ENCODE data around the gene PXMP4.

PXMP4 gene

GRCh38 chr20:33685328-33686099 is 34.6 kb downstream of the PXMP4 start (continued):
- TF ChIP-seq ZNF449 (tag by site-specific recombination; IDR thresholded peaks at IDR 0.05) (peak; percentile 56; the same call in 1 of the 2 replicates), ZBTB26 (tag by site-specific recombination; optimal IDR thresholded peaks at IDR 0.05) (peak; percentile 33), ZNF600 (tag by site-specific recombination; IDR thresholded peaks at IDR 0.05) (no peak), ZFHX2 (tag by site-specific recombination; conservative IDR thresholded peaks at IDR 0.05) (no peak), PRDM1 (tag by site-specific recombination; IDR thresholded peaks at IDR 0.05) (peak; percentile 43; the same call in 1 of the 2 replicates), ZNF248 (tag by site-specific recombination; IDR thresholded peaks at IDR 0.05) (no peak), KLF7 (tag by site-specific recombination; IDR thresholded peaks at IDR 0.05; ENCODE audit: borderline replicate concordance) (peak; percentile 58; the same call in 1 of the 2 replicates), ZNF473 (tag by site-specific recombination; IDR thresholded peaks at IDR 0.05) (no peak), ZNF645 (tag by site-specific recombination; IDR thresholded peaks at IDR 0.05) (no peak), INSM2 (tag by site-specific recombination; IDR thresholded peaks at IDR 0.05) (no peak; the same call in 1 of the 2 replicates), ZBTB21 (tag by site-specific recombination; IDR thresholded peaks at IDR 0.05) (no peak), GLIS2 (tag by site-specific recombination; IDR thresholded peaks at IDR 0.05) (0 out of 2 replicates have a peak, but pooled peaks have one; percentile 16), SCRT2 (tag by site-specific recombination; IDR thresholded peaks at IDR 0.05) (no peak), ZNF335 (tag by site-specific recombination; conservative IDR thresholded peaks at IDR 0.05) (peak; percentile 66), ZIC2 (tag by site-specific recombination; IDR thresholded peaks at IDR 0.05) (peak; percentile 20; the same call in 1 of the 2 replicates), ZSCAN5A (tag by site-specific recombination; IDR thresholded peaks at IDR 0.05) (no peak), ZNF146 (tag by site-specific recombination; IDR thresholded peaks at IDR 0.05) (peak; percentile 17; the same call in 1 of the 2 replicates), ZNF121 (tag by site-specific recombination; IDR thresholded peaks at IDR 0.05) (0 out of 2 replicates have a peak, but pooled peaks have one; percentile 12)

Measured in HEK293 (cell line).